GM19468 (cell line): ENCODE measurements around the gene HIGD1C.
A peak's percentile ranks its signal among the peaks of the same experiment; 100 is the strongest.
"Not testable (repeated sequence)": the region's sequence is repeated elsewhere in the genome, so short reads cannot be mapped to it uniquely, and the experiment has no call there.

Experiments used
- ATAC-seq: cut with Tn5 transposase; IDR thresholded peaks from one replicate; pipeline ENCODE4 v1.9.1; 2021; ENCODE audit warnings: mild to moderate bottlenecking, moderate library complexity, moderate number of reproducible peaks; ENCODE audit not compliant: unreplicated experiment; ENCODE audit errors: extremely low read depth

The HIGD1C gene

DNA sequence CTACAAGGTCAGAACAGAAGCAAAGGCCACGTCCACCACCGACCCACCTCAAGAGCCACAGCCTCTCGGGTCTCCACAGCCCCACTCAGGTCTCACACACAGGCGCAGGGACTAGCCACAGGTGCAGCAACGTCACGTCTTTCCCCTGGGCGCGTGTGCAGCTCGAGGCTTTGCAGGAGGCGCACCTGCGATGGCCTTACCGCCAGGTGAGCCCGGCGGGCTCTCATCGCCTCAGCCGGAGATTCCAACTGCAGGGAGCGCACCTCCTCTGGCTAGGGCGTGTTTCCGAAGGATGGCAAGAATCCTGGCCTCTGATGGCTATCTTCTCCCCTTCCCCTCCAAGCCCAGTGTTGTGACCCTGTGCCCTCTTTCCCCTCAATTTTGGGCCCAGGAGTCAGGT is at the start of gene HIGD1C:
TSS of gene HIGD1C (plus strand) at position 35 of the 400 bp plus-strand sequence. CDS start 1,455 bp downstream, outside the sequence.
- no peak for ATAC-seq

DNA sequence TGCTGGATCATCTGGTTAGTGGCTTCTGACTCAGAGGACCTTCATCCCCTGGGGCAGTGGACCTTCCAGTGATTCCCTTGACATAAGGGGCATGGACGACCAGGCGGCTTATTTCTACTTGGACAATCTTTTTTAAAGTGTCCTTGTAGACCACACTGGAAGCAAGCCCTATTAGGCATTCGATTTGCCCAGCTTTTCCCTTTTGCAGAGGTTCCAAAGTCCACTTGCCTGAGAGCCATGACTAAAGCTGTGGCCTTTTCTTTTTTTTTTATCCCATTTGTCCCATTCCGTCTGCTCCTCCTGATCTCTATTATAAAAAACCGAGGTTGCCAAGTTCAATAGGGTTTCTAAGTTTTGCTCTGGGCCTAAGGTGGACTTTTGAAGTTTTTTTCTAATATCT is 43.9 kb upstream of the HIGD1C start:
- ATAC-seq, result not testable (repeated sequence)

GRCh38 chr12:50912361-50912760 is 40.0 kb upstream of the HIGD1C start:
- not testable (repeated sequence) for ATAC-seq

GRCh38 chr12:50913224-50913623 is 39.1 kb upstream of the HIGD1C start:
- no peak for ATAC-seq

GRCh38 chr12:50914872-50915484 is 37.4 kb upstream of the HIGD1C start:
- ATAC-seq, result no peak

GRCh38 chr12:50916292-50916691 is 36.1 kb upstream of the HIGD1C start:
- no peak for ATAC-seq

DNA sequence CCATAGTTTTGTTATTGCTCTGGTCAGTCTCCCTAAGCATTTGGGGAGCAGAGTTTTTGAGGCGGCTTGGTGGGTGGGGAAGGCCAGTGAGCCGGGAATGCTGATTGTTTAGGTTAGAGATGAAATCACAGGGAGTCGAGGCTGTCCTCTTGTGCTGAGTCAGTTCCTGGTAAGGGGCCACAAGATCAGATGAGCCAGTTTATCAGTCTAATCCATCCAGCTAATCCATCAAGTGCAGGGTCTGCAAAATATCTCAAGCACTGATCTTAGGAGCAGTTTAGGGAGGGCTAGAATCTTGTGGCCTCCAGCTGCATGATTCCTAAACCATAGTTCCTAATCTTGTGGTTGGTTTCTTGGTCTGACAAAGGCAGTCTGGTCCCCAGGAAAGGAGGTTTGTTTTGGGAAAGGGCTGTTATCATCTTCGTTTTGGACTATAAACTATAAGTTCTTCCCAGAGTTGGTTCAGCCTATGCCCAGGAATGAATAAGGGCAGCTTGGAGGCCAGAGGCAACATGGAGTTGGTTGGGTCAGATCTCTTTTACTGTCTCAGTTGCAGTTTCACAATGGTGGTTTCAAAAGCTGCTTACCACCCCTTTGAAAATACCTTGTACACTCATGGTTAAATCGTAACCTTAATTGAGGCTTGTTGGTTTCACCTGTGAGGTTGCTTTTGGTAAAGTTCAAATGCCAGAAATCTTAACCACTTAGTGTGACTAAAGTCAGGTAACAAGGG is 33.6 kb upstream of the HIGD1C start:
- no peak for ATAC-seq

- ATAC-seq, result no peak
Measured at GRCh38 chr12:50922820-50923219, 29.5 kb upstream of the HIGD1C start.

- ATAC-seq, result no peak
Measured at GRCh38 chr12:50923361-50924130, 28.8 kb upstream of the HIGD1C start.

GRCh38 chr12:50924131-50924438 is 28.3 kb upstream of the HIGD1C start:
- ATAC-seq, result no peak

- peak; percentile 81 for ATAC-seq
Measured at GRCh38 chr12:50924439-50925341, 27.7 kb upstream of the HIGD1C start.

DNA sequence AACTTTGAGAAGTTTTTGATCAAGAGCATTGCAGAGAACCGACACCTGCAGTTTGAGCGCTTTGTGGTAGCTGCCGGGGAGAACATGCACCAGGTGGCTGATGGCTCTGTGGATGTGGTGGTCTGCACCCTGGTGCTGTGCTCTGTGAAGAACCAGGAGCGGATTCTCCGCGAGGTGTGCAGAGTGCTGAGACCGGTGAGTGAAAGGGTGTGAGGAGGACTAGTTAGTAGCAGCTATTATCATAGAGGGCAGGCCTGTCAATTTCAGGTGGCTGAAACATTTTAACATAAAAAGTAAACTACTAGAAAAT is 27.0 kb upstream of the HIGD1C start:
- ATAC-seq, result no peak

DNA sequence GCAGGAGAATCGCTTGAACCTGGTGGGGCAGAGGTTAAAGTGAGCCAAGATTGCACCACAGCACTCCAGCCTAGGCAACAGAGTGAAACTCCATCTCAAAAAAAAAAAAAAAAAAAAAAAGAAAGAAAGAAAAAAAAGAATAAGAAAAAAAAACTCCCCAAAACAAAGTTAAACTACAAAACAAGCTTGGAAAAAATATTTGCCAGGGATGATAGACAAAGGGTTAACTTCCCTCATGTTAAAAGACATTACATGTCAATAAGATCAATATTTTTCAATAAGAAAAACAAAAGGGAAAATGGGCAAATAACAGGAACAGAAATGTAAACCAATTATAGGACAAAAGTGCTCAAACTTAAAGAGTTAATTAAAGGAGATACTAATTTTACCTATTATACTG is 26.4 kb upstream of the HIGD1C start:
- no peak for ATAC-seq

GRCh38 chr12:50926415-50926814 is 25.9 kb upstream of the HIGD1C start:
- ATAC-seq, result no peak

GRCh38 chr12:50926932-50927331 is 25.4 kb upstream of the HIGD1C start:
- not testable (repeated sequence) for ATAC-seq

DNA sequence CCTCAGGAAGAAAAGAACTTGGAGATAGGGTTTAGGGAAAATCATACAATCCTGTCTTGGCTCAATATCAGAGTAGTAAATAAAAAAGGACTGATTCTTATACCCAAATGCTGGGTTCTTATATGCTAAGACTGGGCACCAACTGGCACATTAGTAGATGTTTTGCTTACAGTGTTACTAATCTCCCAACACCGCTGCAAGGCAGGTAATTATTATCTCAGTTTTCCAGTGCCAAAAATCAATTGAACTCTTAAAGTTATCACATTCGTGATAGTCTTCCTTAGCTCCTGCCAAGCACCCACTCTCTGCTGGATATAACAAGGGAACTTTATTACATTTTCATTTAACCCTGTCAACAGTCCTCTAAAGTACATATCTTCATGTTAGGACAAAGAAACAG is 25.0 kb upstream of the HIGD1C start:
- no peak for ATAC-seq

GRCh38 chr12:50927766-50928224 is 24.5 kb upstream of the HIGD1C start:
- ATAC-seq, result no peak

- no peak for ATAC-seq
Measured at GRCh38 chr12:50928392-50928791, 24.0 kb upstream of the HIGD1C start.

DNA sequence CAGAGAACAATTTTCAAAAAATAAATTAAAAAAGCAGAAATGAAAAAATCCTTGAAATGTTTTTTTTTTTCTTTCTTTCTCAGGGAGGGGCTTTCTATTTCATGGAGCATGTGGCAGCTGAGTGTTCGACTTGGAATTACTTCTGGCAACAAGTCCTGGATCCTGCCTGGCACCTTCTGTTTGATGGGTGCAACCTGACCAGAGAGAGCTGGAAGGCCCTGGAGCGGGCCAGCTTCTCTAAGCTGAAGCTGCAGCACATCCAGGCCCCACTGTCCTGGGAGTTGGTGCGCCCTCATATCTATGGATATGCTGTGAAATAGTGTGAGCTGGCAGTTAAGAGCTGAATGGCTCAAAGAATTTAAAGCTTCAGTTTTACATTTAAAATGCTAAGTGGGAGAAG is 22.5 kb upstream of the HIGD1C start:
- ATAC-seq, result no peak

GRCh38 chr12:50930477-50930876 is 21.9 kb upstream of the HIGD1C start:
- not testable (repeated sequence) for ATAC-seq
